ENCODE data around the gene SLC12A6. TPM values are rescaled to one million over a fixed set of nuclear protein-coding genes. Genes with fewer than 3 reads are reported as not detected.

Gene SLC12A6
- total RNA-seq, 1 donor from 2014 or later, result 16.6 TPM

DNA sequence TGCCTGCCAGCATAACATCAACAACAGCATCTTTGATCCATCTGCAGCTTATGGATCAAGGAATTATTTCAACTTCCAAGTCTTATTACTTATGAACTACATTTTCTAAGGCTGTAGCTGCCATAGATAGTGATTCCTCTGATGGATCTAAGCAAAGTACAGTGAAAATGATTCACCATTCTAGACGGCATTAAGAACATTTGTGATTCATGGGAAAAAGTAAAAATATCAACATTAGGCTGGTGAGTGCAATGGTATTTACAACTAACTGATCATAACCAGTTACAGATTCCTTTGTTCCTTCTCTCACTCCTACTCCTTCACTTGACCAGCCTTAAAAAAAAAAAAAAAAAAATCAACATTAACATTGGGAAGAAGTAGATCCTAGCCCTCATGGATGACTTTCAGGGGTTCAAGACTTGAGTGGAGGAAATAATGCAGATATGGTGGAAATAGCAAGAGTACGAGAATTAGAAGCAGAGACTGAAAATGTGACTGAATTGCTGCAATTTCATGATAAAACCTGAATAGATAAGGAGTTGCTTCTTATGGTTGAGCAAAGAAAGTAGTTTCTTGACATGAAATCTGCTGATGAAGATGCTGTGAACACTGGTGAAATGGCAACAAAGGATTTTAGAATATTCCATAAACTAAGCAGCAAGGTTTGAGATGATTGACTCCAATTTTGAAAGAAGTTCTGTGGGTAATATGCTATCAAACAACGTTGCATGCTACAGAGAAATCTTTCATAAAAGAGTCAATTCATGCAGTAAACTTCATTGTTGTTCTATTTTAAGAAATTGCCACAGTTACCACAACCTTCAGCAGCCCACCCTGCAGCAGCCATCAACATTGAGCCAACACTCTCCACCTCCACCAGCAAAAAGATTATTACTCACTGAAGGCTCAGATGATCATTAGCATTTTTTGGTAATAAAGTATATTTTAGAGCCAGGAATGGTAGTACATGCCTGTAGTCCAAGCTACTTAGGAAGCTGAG is 22.8 kb downstream of the SLC12A6 start:
- Mint-ChIP-seq H3K27ac (peak overlapping the region; percentile 21), H3K9me3 (no peaks in the 10 kb centered on the region), H3K27me3 (ENCODE audit: low read depth) (no peaks in the 10 kb centered on the region), H3K4me3 (ENCODE audit: low read depth) (no peak overlapping the region), H3K4me1 (ENCODE audit: low read depth) (peaks cover 49% of the 10 kb centered on the region), H3K36me3 (ENCODE audit: low read depth) (peaks cover 24% of the 10 kb centered on the region)
- no peak for DNase-seq (ENCODE audit: low spot score)
- intact Hi-C loops (cut with micrococcal nuclease), result no loop called here

DNA sequence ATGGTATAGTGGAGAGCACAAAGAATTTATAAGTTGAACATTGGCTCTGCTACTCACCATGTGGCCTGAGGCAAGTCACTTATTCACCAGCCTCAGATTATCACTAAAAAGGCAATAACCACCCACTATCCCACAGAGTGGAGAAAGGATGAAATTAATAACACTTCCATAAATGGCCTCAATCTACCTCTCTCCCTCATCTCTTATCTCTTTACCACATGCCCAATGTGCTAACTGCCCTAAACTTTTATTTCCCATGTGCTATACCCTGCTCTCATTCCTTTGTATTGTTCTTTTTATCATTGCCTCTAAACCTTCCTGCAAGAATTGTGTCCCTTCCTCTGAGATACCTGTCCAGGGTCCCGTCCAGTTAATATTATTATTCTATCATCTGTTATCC is 26.0 kb downstream of the SLC12A6 start:
- intact Hi-C loops (cut with micrococcal nuclease), result no loop called here
- H3K36me3 Mint-ChIP-seq (ENCODE audit: low read depth), result peaks cover 35% of the 10 kb centered on the region
- no peaks in the 10 kb centered on the region for H3K27me3 Mint-ChIP-seq (ENCODE audit: low read depth)
- H3K4me1 Mint-ChIP-seq (ENCODE audit: low read depth), result peaks cover 39% of the 10 kb centered on the region
- H3K4me3 Mint-ChIP-seq (ENCODE audit: low read depth), result no peak overlapping the region
- H3K27ac Mint-ChIP-seq, result no peak overlapping the region
- H3K9me3 Mint-ChIP-seq, result peaks cover 3% of the 10 kb centered on the region
- DNase-seq (ENCODE audit: low spot score), result no peak

DNA sequence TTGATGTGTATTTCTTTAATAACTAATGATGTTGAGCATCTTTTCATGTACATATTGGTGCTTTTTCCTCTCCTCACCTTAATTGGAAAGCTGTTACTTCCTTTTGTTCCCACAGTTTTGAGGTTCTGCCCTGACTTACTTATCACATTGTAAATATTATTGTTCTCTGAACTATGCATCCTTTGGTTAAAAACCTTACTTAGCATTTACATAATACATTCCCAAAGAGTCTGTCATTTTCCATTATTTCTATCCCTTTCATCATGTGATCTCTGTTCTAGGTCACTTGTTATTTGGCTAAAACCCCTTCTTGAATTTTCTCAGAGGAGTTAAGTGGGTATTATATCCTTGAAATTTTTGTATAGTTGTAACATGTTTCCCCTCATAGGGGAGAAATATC is 33.0 kb downstream of the SLC12A6 start:
- no peak for DNase-seq (ENCODE audit: low spot score)
- Mint-ChIP-seq H3K4me3 (ENCODE audit: low read depth) (no peak overlapping the region), H3K27ac (no peak overlapping the region), H3K9me3 (peaks cover 3% of the 10 kb centered on the region), H3K27me3 (ENCODE audit: low read depth) (no peaks in the 10 kb centered on the region), H3K36me3 (ENCODE audit: low read depth) (peaks cover 34% of the 10 kb centered on the region), H3K4me1 (ENCODE audit: low read depth) (peaks cover 15% of the 10 kb centered on the region)
- intact Hi-C loops (cut with micrococcal nuclease), result no loop called here

DNA sequence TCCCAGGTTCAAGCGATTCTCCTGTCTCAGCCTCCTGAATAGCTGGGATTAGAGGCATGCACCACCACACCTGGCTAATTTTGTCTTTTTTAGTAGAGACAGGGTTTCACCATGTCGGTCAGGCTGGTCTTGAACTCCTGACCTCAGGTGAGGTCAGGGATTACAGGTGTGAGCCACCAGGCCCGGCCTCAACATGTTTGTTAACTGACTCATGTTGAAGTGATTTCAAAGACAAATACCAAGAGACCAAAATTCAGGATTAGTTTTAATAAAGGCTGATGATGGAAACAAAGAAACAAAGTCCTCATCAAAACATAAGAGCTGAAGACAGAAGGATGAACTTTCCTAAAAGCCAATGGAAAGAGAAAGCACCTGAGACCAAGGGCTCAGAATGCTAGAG is 36.5 kb downstream of the SLC12A6 start:
- Mint-ChIP-seq H3K27me3 (ENCODE audit: low read depth) (no peaks in the 10 kb centered on the region), H3K9me3 (no peaks in the 10 kb centered on the region), H3K4me3 (ENCODE audit: low read depth) (no peak overlapping the region), H3K4me1 (ENCODE audit: low read depth) (peaks cover 13% of the 10 kb centered on the region), H3K27ac (no peak overlapping the region), H3K36me3 (ENCODE audit: low read depth) (peaks cover 31% of the 10 kb centered on the region)
- no peak for DNase-seq (ENCODE audit: low spot score)
- intact Hi-C loops (cut with micrococcal nuclease), result no loop called here

DNA sequence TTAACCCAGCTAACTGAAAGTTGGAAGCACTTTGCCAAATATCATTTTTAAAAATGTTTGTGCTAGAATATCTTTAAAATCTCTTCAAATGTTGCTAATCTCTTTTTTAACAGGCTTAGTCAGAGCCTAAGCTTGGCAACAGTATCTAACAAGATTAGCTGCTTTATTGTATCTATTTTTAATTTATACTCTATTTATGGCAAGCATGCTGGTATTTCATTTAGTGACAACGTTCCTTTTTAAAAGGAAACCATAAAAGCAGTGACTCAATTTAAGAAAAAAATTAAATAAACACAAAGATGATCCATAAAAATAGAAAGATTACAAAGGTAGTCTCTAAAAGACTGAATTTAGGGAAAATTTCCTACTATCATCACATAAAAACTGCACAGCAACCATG is 40.5 kb downstream of the SLC12A6 start:
- peaks cover 12% of the 10 kb centered on the region for H3K4me1 Mint-ChIP-seq (ENCODE audit: low read depth)
- H3K4me3 Mint-ChIP-seq (ENCODE audit: low read depth), result no peak overlapping the region
- H3K27ac Mint-ChIP-seq, result no peak overlapping the region
- no peak for DNase-seq (ENCODE audit: low spot score)
- H3K36me3 Mint-ChIP-seq (ENCODE audit: low read depth), result peaks cover 33% of the 10 kb centered on the region
- intact Hi-C loops (cut with micrococcal nuclease), result no loop called here
- no peaks in the 10 kb centered on the region for H3K27me3 Mint-ChIP-seq (ENCODE audit: low read depth)
- H3K9me3 Mint-ChIP-seq, result no peaks in the 10 kb centered on the region

DNA sequence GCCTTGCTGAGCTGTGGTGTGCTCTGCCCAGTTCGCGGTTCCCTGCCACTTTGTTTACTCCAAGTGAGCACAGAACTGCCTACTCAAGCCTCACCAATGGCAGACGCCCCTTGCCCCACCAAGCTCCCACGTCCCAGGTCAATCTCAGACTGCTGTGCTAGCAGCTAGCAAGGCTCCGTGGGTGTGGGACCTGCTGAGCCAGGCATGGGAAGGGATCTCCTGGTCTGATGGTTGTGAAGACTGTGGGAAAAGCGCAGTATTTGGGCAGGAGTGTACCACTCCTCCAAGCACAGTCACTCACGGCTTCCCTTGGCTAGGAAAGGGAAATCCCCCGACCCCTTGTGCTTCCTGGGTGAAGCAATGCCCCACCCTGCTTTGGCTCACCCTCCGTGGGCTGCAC is 45.0 kb downstream of the SLC12A6 start:
- peaks cover 17% of the 10 kb centered on the region for H3K4me1 Mint-ChIP-seq (ENCODE audit: low read depth)
- intact Hi-C loops (cut with micrococcal nuclease), result no loop called here
- H3K36me3 Mint-ChIP-seq (ENCODE audit: low read depth), result peaks cover 56% of the 10 kb centered on the region
- H3K27me3 Mint-ChIP-seq (ENCODE audit: low read depth), result no peaks in the 10 kb centered on the region
- no peak for DNase-seq (ENCODE audit: low spot score)
- H3K27ac Mint-ChIP-seq, result no peak overlapping the region
- H3K4me3 Mint-ChIP-seq (ENCODE audit: low read depth), result no peak overlapping the region
- peaks cover 10% of the 10 kb centered on the region for H3K9me3 Mint-ChIP-seq

DNA sequence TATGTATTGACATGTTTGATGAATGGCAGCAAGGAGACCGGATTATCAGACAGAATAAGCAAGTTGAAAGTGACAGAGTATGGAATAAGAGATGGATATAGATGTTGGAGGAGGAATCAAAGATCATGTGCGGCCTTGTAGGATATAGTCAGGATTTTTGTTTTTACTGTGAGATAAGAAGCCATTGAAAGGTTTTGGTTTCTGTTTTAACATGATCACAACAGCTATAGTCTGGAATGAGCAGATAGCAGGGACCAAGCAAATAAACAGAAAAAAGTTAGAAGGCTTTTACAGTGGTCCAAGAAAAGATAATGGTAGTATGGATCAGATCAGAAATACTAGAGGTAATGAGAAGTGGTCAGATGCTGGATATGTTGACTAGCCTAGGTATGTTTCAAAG is 52.6 kb downstream of the SLC12A6 start:
- intact Hi-C loops (cut with micrococcal nuclease), result no loop called here

DNA sequence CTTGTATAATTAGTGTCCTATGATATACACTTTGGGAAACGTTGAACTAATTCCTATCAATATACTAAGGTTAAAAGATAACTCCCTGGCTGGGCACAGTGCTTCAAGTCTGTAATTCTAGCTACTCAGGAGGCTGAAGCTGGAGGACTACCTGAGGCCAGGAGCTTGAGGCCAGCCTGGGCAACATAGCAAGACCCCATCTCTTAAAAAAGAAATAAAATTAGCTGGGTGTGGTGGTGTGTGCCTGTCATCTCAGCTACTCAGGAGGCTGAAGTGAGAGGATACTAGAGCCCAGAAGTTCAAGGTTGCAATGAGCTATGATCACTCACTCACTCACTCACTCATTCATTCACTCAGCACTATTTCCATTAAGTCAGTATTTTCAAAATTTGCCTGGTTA is 55.2 kb downstream of the SLC12A6 start:
- Mint-ChIP-seq H3K4me1 (ENCODE audit: low read depth) (peaks cover 24% of the 10 kb centered on the region), H3K27me3 (ENCODE audit: low read depth) (no peaks in the 10 kb centered on the region), H3K36me3 (ENCODE audit: low read depth) (peaks cover 21% of the 10 kb centered on the region), H3K4me3 (ENCODE audit: low read depth) (no peak overlapping the region), H3K9me3 (peaks cover under 1% of the 10 kb centered on the region), H3K27ac (no peak overlapping the region)
- intact Hi-C loops (cut with micrococcal nuclease), result no loop called here
- no peak for DNase-seq (ENCODE audit: low spot score)

More for the DNA sequence above, 52.6 kb downstream of the SLC12A6 start:
- Mint-ChIP-seq H3K4me1 (ENCODE audit: low read depth) (peaks cover 22% of the 10 kb centered on the region), H3K27ac (peak overlapping the region; percentile 33), H3K9me3 (peaks cover 13% of the 10 kb centered on the region), H3K4me3 (ENCODE audit: low read depth) (no peak overlapping the region), H3K36me3 (ENCODE audit: low read depth) (peaks cover 30% of the 10 kb centered on the region), H3K27me3 (ENCODE audit: low read depth) (no peaks in the 10 kb centered on the region)
- DNase-seq (ENCODE audit: low spot score), result no peak

DNA sequence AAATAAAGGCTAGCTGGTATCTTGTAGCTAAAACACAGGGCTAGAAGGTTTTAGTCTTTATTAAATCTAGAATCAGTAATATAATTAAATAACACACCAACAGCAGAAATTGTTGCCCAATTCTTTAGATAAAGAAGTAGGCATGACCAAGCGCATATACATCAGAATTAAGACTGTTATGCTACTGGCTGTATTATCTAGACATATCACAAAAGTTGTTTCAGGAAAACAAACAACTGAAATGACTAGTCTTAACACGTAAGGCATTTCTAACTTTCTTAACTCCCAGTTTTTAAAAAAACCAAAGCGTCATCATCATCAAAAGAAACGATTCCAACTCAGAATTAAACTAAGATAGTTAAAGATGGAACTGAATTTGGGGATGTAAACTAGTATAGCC is 57.4 kb downstream of the SLC12A6 start:
- no peaks in the 10 kb centered on the region for H3K9me3 Mint-ChIP-seq
- no peak overlapping the region for H3K27ac Mint-ChIP-seq
- peaks cover 20% of the 10 kb centered on the region for H3K4me1 Mint-ChIP-seq (ENCODE audit: low read depth)
- H3K4me3 Mint-ChIP-seq (ENCODE audit: low read depth), result no peak overlapping the region
- intact Hi-C loops (cut with micrococcal nuclease), result no loop called here
- no peak for DNase-seq (ENCODE audit: low spot score)
- H3K27me3 Mint-ChIP-seq (ENCODE audit: low read depth), result no peaks in the 10 kb centered on the region
- H3K36me3 Mint-ChIP-seq (ENCODE audit: low read depth), result peaks cover 20% of the 10 kb centered on the region

DNA sequence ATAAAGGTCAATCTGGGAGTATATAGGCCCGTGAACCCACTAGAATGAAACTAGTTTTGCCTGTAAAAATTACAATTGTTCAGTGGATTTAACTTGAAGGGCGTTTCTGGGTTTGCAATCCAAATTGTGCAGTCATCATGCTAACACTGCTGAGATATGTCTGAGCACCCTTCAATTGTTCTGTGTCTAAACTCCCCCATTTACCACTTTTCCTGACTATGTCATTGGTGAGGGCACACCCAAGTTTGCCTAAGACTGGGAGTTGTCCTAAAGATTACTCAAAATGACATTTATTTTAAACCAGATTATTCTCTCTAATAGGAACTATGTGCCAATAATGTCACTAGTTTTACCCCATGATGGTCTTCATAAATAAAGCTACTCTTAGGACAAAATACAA is 58.2 kb downstream of the SLC12A6 start:
- peaks cover 13% of the 10 kb centered on the region for H3K4me1 Mint-ChIP-seq (ENCODE audit: low read depth)
- H3K27ac Mint-ChIP-seq, result no peak overlapping the region
- H3K36me3 Mint-ChIP-seq (ENCODE audit: low read depth), result peaks cover 21% of the 10 kb centered on the region
- no peak for DNase-seq (ENCODE audit: low spot score)
- H3K9me3 Mint-ChIP-seq, result no peaks in the 10 kb centered on the region
- no peak overlapping the region for H3K4me3 Mint-ChIP-seq (ENCODE audit: low read depth)
- H3K27me3 Mint-ChIP-seq (ENCODE audit: low read depth), result no peaks in the 10 kb centered on the region
- intact Hi-C loops (cut with micrococcal nuclease), result no loop called here

DNA sequence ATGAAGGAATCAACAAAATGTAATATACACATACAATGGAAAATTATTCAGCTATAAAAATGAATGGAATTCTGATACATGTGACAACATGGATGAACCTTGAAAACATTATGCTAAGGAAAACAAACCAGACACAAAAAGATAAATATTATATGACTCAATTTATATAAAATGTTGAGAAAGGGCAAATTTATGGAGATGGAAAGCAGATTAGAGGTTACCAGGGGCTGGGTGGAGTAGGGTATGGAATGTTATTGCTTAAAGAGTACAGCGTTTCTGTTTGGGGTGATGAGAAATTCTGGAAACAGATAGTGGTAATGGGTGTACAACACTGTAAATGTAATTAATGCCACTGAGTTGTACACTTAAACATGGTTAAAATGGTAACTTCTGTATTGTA is 61.9 kb downstream of the SLC12A6 start:
- Mint-ChIP-seq H3K27ac (no peak overlapping the region), H3K27me3 (ENCODE audit: low read depth) (no peaks in the 10 kb centered on the region), H3K36me3 (ENCODE audit: low read depth) (peaks cover 37% of the 10 kb centered on the region), H3K4me1 (ENCODE audit: low read depth) (peaks cover 8% of the 10 kb centered on the region), H3K4me3 (ENCODE audit: low read depth) (no peak overlapping the region), H3K9me3 (no peaks in the 10 kb centered on the region)
- intact Hi-C loops (cut with micrococcal nuclease), result no loop called here
- DNase-seq (ENCODE audit: low spot score), result no peak

DNA sequence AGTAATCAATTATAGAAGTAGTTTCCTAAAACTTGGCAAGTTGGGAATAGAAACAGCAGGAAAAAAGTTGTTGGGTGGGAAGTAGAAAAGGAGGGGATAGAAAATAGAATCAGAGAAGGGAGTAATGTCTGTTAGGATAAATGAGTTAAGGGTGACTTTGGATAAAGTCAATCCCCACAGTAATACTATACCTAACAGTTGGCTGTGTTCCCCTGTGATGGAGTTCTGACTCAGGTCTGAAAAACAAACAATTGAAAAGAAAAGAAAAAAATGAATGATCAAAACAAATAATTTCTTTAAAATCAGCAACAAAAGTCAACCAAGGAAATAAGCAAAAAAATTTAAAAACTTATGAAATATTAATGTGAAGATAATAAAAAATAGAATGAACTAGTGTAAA is 62.4 kb downstream of the SLC12A6 start:
- no peaks in the 10 kb centered on the region for H3K9me3 Mint-ChIP-seq
- no peak overlapping the region for H3K4me3 Mint-ChIP-seq (ENCODE audit: low read depth)
- intact Hi-C loops (cut with micrococcal nuclease), result no loop called here
- H3K27me3 Mint-ChIP-seq (ENCODE audit: low read depth), result no peaks in the 10 kb centered on the region
- H3K36me3 Mint-ChIP-seq (ENCODE audit: low read depth), result peaks cover 40% of the 10 kb centered on the region
- DNase-seq (ENCODE audit: low spot score), result no peak
- H3K4me1 Mint-ChIP-seq (ENCODE audit: low read depth), result peaks cover 2% of the 10 kb centered on the region
- no peak overlapping the region for H3K27ac Mint-ChIP-seq

DNA sequence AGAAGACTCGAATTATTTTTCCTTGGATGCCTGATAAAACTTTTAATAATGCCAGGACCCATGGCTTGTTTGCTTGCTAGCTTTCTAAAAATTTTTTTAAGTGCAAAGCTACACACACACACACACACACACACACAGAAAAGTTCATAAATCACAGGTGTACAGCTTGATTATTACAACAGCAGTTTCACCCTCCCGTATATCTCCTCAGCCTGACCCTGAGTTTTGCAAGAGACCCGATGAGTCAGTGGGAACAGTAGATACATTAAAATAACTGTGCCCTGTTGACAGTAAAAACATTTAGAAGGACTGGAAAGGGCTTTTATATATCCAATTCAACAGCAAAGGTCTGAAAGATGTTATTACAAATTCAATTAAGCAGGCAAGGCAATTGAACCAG is 66.1 kb downstream of the SLC12A6 start:
- Mint-ChIP-seq H3K9me3 (no peaks in the 10 kb centered on the region), H3K4me1 (ENCODE audit: low read depth) (peaks cover 6% of the 10 kb centered on the region), H3K27ac (no peak overlapping the region), H3K4me3 (ENCODE audit: low read depth) (no peak overlapping the region), H3K36me3 (ENCODE audit: low read depth) (peaks cover 49% of the 10 kb centered on the region), H3K27me3 (ENCODE audit: low read depth) (no peaks in the 10 kb centered on the region)
- no peak for DNase-seq (ENCODE audit: low spot score)
- intact Hi-C loops (cut with micrococcal nuclease), result no loop called here

All from activated T-helper 2 cell treated with anti-CD3 and anti-CD28 coated beads, Interferon-gamma antibody, Interleukin-2, Interleukin-4, amounts not matched to agents 10 μg/mL and 5 μg/mL and 100 μg/mL, durations not matched to agents 14 hours and 24 hours and 36 hours (primary cell).